Dendritic cell treated with granulocyte-macrophage colony-stimulating factor and Interleukin-4, amounts not matched to agents 40 ng/mL and 50 ng/mL, for 4 days (primary cell): ENCODE data around the gene CD48.
A peak's percentile ranks its signal among the peaks of the same experiment; 100 is the strongest.

Experiments used
- H3K27ac Mint-ChIP-seq: one replicate; pipeline ENCODE4 v1.8.0; 2022; ENCODE audit warnings: mild to moderate bottlenecking, mixed read lengths
- H3K27me3 Mint-ChIP-seq: one replicate; pipeline ENCODE4 v1.8.0; 2022; ENCODE audit warnings: mild to moderate bottlenecking, mixed read lengths
- H3K36me3 Mint-ChIP-seq: one replicate; pipeline ENCODE4 v1.8.0; 2022; ENCODE audit warnings: low read depth, mixed read lengths
- H3K4me1 Mint-ChIP-seq: one replicate; pipeline ENCODE4 v1.8.0; 2022; ENCODE audit warnings: low read depth, mixed read lengths
- H3K4me3 Mint-ChIP-seq: one replicate; pipeline ENCODE4 v1.8.0; 2022; ENCODE audit warnings: mild to moderate bottlenecking, moderate library complexity, mixed read lengths
- H3K9me3 Mint-ChIP-seq: one replicate; pipeline ENCODE4 v1.8.0; 2022; ENCODE audit warnings: mixed read lengths
- intact Hi-C: fragments of 100-400 bp; cut with micrococcal nuclease; formaldehyde crosslinking; loops from one replicate; pipeline ENCODE4 v1.15.0; 2022

The CD48 gene

GRCh38 chr1:160746836-160747500 lies 35.3 kb upstream of the CD48 start:
- H3K4me1 Mint-ChIP-seq: peaks cover 56% of the 10 kb centered on the region
- peaks cover 2% of the 10 kb centered on the region for H3K27me3 Mint-ChIP-seq
- H3K36me3 Mint-ChIP-seq: no peaks in the 10 kb centered on the region
- H3K4me3 Mint-ChIP-seq: no peak overlapping the region
- no peak overlapping the region for H3K27ac Mint-ChIP-seq
- intact Hi-C loops: no loop called here
- H3K9me3 Mint-ChIP-seq: no peaks in the 10 kb centered on the region

GRCh38 chr1:160745551-160745950 lies 33.9 kb upstream of the CD48 start:
- Mint-ChIP-seq H3K9me3 (no peaks in the 10 kb centered on the region), H3K4me3 (no peak overlapping the region), H3K36me3 (no peaks in the 10 kb centered on the region), H3K27me3 (no peaks in the 10 kb centered on the region), H3K27ac (peak overlapping the region; percentile 21), H3K4me1 (peaks cover 62% of the 10 kb centered on the region)
- intact Hi-C loops: no loop called here

GRCh38 chr1:160744852-160745520 lies 33.4 kb upstream of the CD48 start:
- H3K4me1 Mint-ChIP-seq: peaks cover 60% of the 10 kb centered on the region

GRCh38 chr1:160744199-160744851 lies 32.7 kb upstream of the CD48 start:
- intact Hi-C loops: no loop called here
- H3K4me3 Mint-ChIP-seq: no peak overlapping the region
- no peaks in the 10 kb centered on the region for H3K27me3 Mint-ChIP-seq
- H3K9me3 Mint-ChIP-seq: no peaks in the 10 kb centered on the region
- H3K36me3 Mint-ChIP-seq: no peaks in the 10 kb centered on the region
- H3K27ac Mint-ChIP-seq: peak overlapping the region; percentile 69
- H3K4me1 Mint-ChIP-seq: peaks cover 61% of the 10 kb centered on the region

More at GRCh38 chr1:160744852-160745520, 33.4 kb upstream of the CD48 start:
- intact Hi-C loops: no loop called here
- no peaks in the 10 kb centered on the region for H3K9me3 Mint-ChIP-seq
- no peaks in the 10 kb centered on the region for H3K27me3 Mint-ChIP-seq
- no peaks in the 10 kb centered on the region for H3K36me3 Mint-ChIP-seq
- peak overlapping the region; percentile 21 for H3K27ac Mint-ChIP-seq
- H3K4me3 Mint-ChIP-seq: no peak overlapping the region

GRCh38 chr1:160743266-160743665 lies 31.6 kb upstream of the CD48 start:
- Mint-ChIP-seq H3K4me1 (peaks cover 60% of the 10 kb centered on the region), H3K27me3 (no peaks in the 10 kb centered on the region)
- intact Hi-C loops: no loop called here

GRCh38 chr1:160742428-160743127 lies 31.0 kb upstream of the CD48 start:
- no peaks in the 10 kb centered on the region for H3K27me3 Mint-ChIP-seq
- intact Hi-C loops: no loop called here
- H3K27ac Mint-ChIP-seq: peak overlapping the region; percentile 24
- no peaks in the 10 kb centered on the region for H3K9me3 Mint-ChIP-seq
- no peaks in the 10 kb centered on the region for H3K36me3 Mint-ChIP-seq
- peaks cover 59% of the 10 kb centered on the region for H3K4me1 Mint-ChIP-seq
- no peak overlapping the region for H3K4me3 Mint-ChIP-seq

More at GRCh38 chr1:160743266-160743665, 31.6 kb upstream of the CD48 start:
- no peaks in the 10 kb centered on the region for H3K36me3 Mint-ChIP-seq
- peak overlapping the region; percentile 24 for H3K27ac Mint-ChIP-seq
- no peak overlapping the region for H3K4me3 Mint-ChIP-seq
- no peaks in the 10 kb centered on the region for H3K9me3 Mint-ChIP-seq

GRCh38 chr1:160741612-160742348 lies 30.2 kb upstream of the CD48 start:
- no peaks in the 10 kb centered on the region for H3K27me3 Mint-ChIP-seq
- peak overlapping the region; percentile 20 for H3K4me3 Mint-ChIP-seq
- H3K27ac Mint-ChIP-seq: peak overlapping the region; percentile 24
- intact Hi-C loops: no loop called here
- peaks cover 59% of the 10 kb centered on the region for H3K4me1 Mint-ChIP-seq
- peaks cover 7% of the 10 kb centered on the region for H3K9me3 Mint-ChIP-seq
- peaks cover 5% of the 10 kb centered on the region for H3K36me3 Mint-ChIP-seq

- H3K27me3 Mint-ChIP-seq: no peaks in the 10 kb centered on the region
- peaks cover 14% of the 10 kb centered on the region for H3K9me3 Mint-ChIP-seq
- peak overlapping the region; percentile 13 for H3K4me3 Mint-ChIP-seq
- H3K4me1 Mint-ChIP-seq: peaks cover 59% of the 10 kb centered on the region
- H3K27ac Mint-ChIP-seq: no peak overlapping the region
- intact Hi-C loops: no loop called here
- H3K36me3 Mint-ChIP-seq: peaks cover 11% of the 10 kb centered on the region
Observed at GRCh38 chr1:160741092-160741501, 29.5 kb upstream of the CD48 start.

GRCh38 chr1:160740133-160740688 lies 28.6 kb upstream of the CD48 start:
- Mint-ChIP-seq H3K27ac (no peak overlapping the region), H3K9me3 (peaks cover 14% of the 10 kb centered on the region), H3K36me3 (peaks cover 11% of the 10 kb centered on the region), H3K4me1 (peaks cover 58% of the 10 kb centered on the region), H3K27me3 (no peaks in the 10 kb centered on the region), H3K4me3 (no peak overlapping the region)
- intact Hi-C loops: no loop called here

- H3K4me1 Mint-ChIP-seq: peaks cover 51% of the 10 kb centered on the region
- no peaks in the 10 kb centered on the region for H3K27me3 Mint-ChIP-seq
- peak within 1 kb of the TSS; percentile 43 for H3K27ac Mint-ChIP-seq
- peak within 1 kb of the TSS; percentile 27 for H3K4me3 Mint-ChIP-seq
- peaks cover 20% of the 10 kb centered on the region for H3K9me3 Mint-ChIP-seq
- intact Hi-C loops: no loop called here
- peaks cover 11% of the 10 kb centered on the region for H3K36me3 Mint-ChIP-seq
Observed at GRCh38 chr1:160739098-160739511, 27.5 kb upstream of the CD48 start, which contains the start of gene SLAMF7. TSS of gene SLAMF7 (plus strand) at chr1:160739247. CDS start at chr1:160739302, 55 bp downstream.

- H3K4me3 Mint-ChIP-seq: no peak overlapping the region
- peaks cover 26% of the 10 kb centered on the region for H3K9me3 Mint-ChIP-seq
- peaks cover 11% of the 10 kb centered on the region for H3K36me3 Mint-ChIP-seq
- H3K4me1 Mint-ChIP-seq: peaks cover 51% of the 10 kb centered on the region
- no peaks in the 10 kb centered on the region for H3K27me3 Mint-ChIP-seq
- no peak overlapping the region for H3K27ac Mint-ChIP-seq
- intact Hi-C loops: no loop called here
Observed at GRCh38 chr1:160738271-160738670, 26.6 kb upstream of the CD48 start.

GRCh38 chr1:160734301-160734700 lies 22.7 kb upstream of the CD48 start:
- peaks cover 43% of the 10 kb centered on the region for H3K4me1 Mint-ChIP-seq
- peaks cover 11% of the 10 kb centered on the region for H3K36me3 Mint-ChIP-seq
- peak overlapping the region; percentile 53 for H3K27ac Mint-ChIP-seq
- intact Hi-C loops: no loop called here
- no peak overlapping the region for H3K4me3 Mint-ChIP-seq
- H3K9me3 Mint-ChIP-seq: peaks cover 26% of the 10 kb centered on the region
- no peaks in the 10 kb centered on the region for H3K27me3 Mint-ChIP-seq

GRCh38 chr1:160733898-160734297 lies 22.3 kb upstream of the CD48 start:
- no peaks in the 10 kb centered on the region for H3K27me3 Mint-ChIP-seq
- peak overlapping the region; percentile 53 for H3K27ac Mint-ChIP-seq
- H3K36me3 Mint-ChIP-seq: peaks cover 11% of the 10 kb centered on the region
- H3K9me3 Mint-ChIP-seq: peaks cover 26% of the 10 kb centered on the region
- no peak overlapping the region for H3K4me3 Mint-ChIP-seq
- intact Hi-C loops: no loop called here
- H3K4me1 Mint-ChIP-seq: peaks cover 39% of the 10 kb centered on the region
